ENCODE data around the gene KLF5.
"Not testable (repeated sequence)": the region's sequence is repeated elsewhere in the genome, so short reads cannot be mapped to it uniquely, and the experiment has no call there.

Gene KLF5

GRCh38 chr13:73058736-73059459 lies at the start of gene KLF5:
KLF5 (plus strand) TSS chr13:73059005; CDS start chr13:73059328, 323 bp downstream.
- peak within 1 kb of the TSS; percentile 75 for H3K4me3 Mint-ChIP-seq
- peaks cover 47% of the 10 kb centered on the region for H3K27me3 Mint-ChIP-seq
- peaks cover 3% of the 10 kb centered on the region for H3K36me3 Mint-ChIP-seq (ENCODE audit: low read depth)
- DNase-seq: peak; percentile 97
- H3K27ac Mint-ChIP-seq: peak within 1 kb of the TSS; percentile 82
- H3K4me1 Mint-ChIP-seq (ENCODE audit: low read depth): peaks cover 23% of the 10 kb centered on the region
- H3K9me3 Mint-ChIP-seq: no peaks in the 10 kb centered on the region

GRCh38 chr13:73011751-73012150 lies 47.1 kb upstream of the KLF5 start:
- DNase-seq: no peak
- H3K27ac Mint-ChIP-seq: no peak overlapping the region
- H3K36me3 Mint-ChIP-seq (ENCODE audit: low read depth): peaks cover 58% of the 10 kb centered on the region
- no peaks in the 10 kb centered on the region for H3K27me3 Mint-ChIP-seq
- no peak overlapping the region for H3K4me3 Mint-ChIP-seq
- no peaks in the 10 kb centered on the region for H3K4me1 Mint-ChIP-seq (ENCODE audit: low read depth)
- no peaks in the 10 kb centered on the region for H3K9me3 Mint-ChIP-seq

GRCh38 chr13:73015805-73016204 lies 43.0 kb upstream of the KLF5 start:
- Mint-ChIP-seq H3K9me3 (no peaks in the 10 kb centered on the region), H3K27me3 (no peaks in the 10 kb centered on the region), H3K27ac (no peak overlapping the region), H3K4me3 (no peak overlapping the region), H3K36me3 (ENCODE audit: low read depth) (peaks cover 65% of the 10 kb centered on the region), H3K4me1 (ENCODE audit: low read depth) (no peaks in the 10 kb centered on the region)
- no peak for DNase-seq

GRCh38 chr13:73018336-73018735 lies 40.5 kb upstream of the KLF5 start:
- Mint-ChIP-seq H3K9me3 (no peaks in the 10 kb centered on the region), H3K4me3 (no peak overlapping the region), H3K27me3 (no peaks in the 10 kb centered on the region), H3K36me3 (ENCODE audit: low read depth) (peaks cover 53% of the 10 kb centered on the region), H3K4me1 (ENCODE audit: low read depth) (no peaks in the 10 kb centered on the region), H3K27ac (no peak overlapping the region)
- no peak for DNase-seq

GRCh38 chr13:73025217-73026012 lies 33.4 kb upstream of the KLF5 start:
- Mint-ChIP-seq H3K27ac (no peak overlapping the region), H3K27me3 (no peaks in the 10 kb centered on the region)

GRCh38 chr13:73034901-73035300 lies 23.9 kb upstream of the KLF5 start:
- H3K27ac Mint-ChIP-seq: no peak overlapping the region
- no peak overlapping the region for H3K4me3 Mint-ChIP-seq

More at GRCh38 chr13:73025217-73026012, 33.4 kb upstream of the KLF5 start:
- peaks cover 13% of the 10 kb centered on the region for H3K36me3 Mint-ChIP-seq (ENCODE audit: low read depth)
- no peak for DNase-seq
- H3K4me3 Mint-ChIP-seq: no peak overlapping the region
- peaks cover 7% of the 10 kb centered on the region for H3K4me1 Mint-ChIP-seq (ENCODE audit: low read depth)
- H3K9me3 Mint-ChIP-seq: no peaks in the 10 kb centered on the region

GRCh38 chr13:73035660-73036059 lies 23.1 kb upstream of the KLF5 start:
- no peaks in the 10 kb centered on the region for H3K27me3 Mint-ChIP-seq
- no peak overlapping the region for H3K4me3 Mint-ChIP-seq
- H3K36me3 Mint-ChIP-seq (ENCODE audit: low read depth): no peaks in the 10 kb centered on the region
- H3K4me1 Mint-ChIP-seq (ENCODE audit: low read depth): no peaks in the 10 kb centered on the region
- DNase-seq: no peak
- H3K9me3 Mint-ChIP-seq: no peaks in the 10 kb centered on the region
- H3K27ac Mint-ChIP-seq: no peak overlapping the region

More at GRCh38 chr13:73034901-73035300, 23.9 kb upstream of the KLF5 start:
- Mint-ChIP-seq H3K9me3 (no peaks in the 10 kb centered on the region), H3K27me3 (no peaks in the 10 kb centered on the region), H3K36me3 (ENCODE audit: low read depth) (no peaks in the 10 kb centered on the region), H3K4me1 (ENCODE audit: low read depth) (no peaks in the 10 kb centered on the region)
- no peak for DNase-seq

- no peaks in the 10 kb centered on the region for H3K36me3 Mint-ChIP-seq (ENCODE audit: low read depth)
- no peak for DNase-seq
- no peak overlapping the region for H3K27ac Mint-ChIP-seq
- no peaks in the 10 kb centered on the region for H3K27me3 Mint-ChIP-seq
- H3K9me3 Mint-ChIP-seq: no peaks in the 10 kb centered on the region
- H3K4me1 Mint-ChIP-seq (ENCODE audit: low read depth): no peaks in the 10 kb centered on the region
- H3K4me3 Mint-ChIP-seq: no peak overlapping the region
Observed at GRCh38 chr13:73036566-73036965, 22.2 kb upstream of the KLF5 start.

GRCh38 chr13:73038064-73038463 lies 20.7 kb upstream of the KLF5 start:
- Mint-ChIP-seq H3K4me1 (ENCODE audit: low read depth) (no peaks in the 10 kb centered on the region), H3K36me3 (ENCODE audit: low read depth) (no peaks in the 10 kb centered on the region), H3K9me3 (no peaks in the 10 kb centered on the region), H3K27me3 (no peaks in the 10 kb centered on the region), H3K27ac (no peak overlapping the region), H3K4me3 (no peak overlapping the region)
- DNase-seq: no peak

- no peak for DNase-seq
- Mint-ChIP-seq H3K27me3 (no peaks in the 10 kb centered on the region), H3K4me3 (no peak overlapping the region), H3K27ac (no peak overlapping the region), H3K36me3 (ENCODE audit: low read depth) (no peaks in the 10 kb centered on the region), H3K9me3 (no peaks in the 10 kb centered on the region), H3K4me1 (ENCODE audit: low read depth) (no peaks in the 10 kb centered on the region)
Observed at GRCh38 chr13:73039201-73040108, 19.4 kb upstream of the KLF5 start.

- no peak for DNase-seq
- Mint-ChIP-seq H3K4me3 (no peak overlapping the region), H3K4me1 (ENCODE audit: low read depth) (no peaks in the 10 kb centered on the region), H3K27me3 (no peaks in the 10 kb centered on the region), H3K27ac (no peak overlapping the region), H3K9me3 (no peaks in the 10 kb centered on the region), H3K36me3 (ENCODE audit: low read depth) (no peaks in the 10 kb centered on the region)
Observed at GRCh38 chr13:73040484-73040883, 18.3 kb upstream of the KLF5 start.

- H3K36me3 Mint-ChIP-seq (ENCODE audit: low read depth): no peaks in the 10 kb centered on the region
- no peaks in the 10 kb centered on the region for H3K27me3 Mint-ChIP-seq
- H3K4me1 Mint-ChIP-seq (ENCODE audit: low read depth): no peaks in the 10 kb centered on the region
- no peak for DNase-seq
- H3K27ac Mint-ChIP-seq: no peak overlapping the region
- H3K4me3 Mint-ChIP-seq: no peak overlapping the region
- no peaks in the 10 kb centered on the region for H3K9me3 Mint-ChIP-seq
Observed at GRCh38 chr13:73040968-73041596, 17.7 kb upstream of the KLF5 start.

GRCh38 chr13:73045031-73045430 lies 13.8 kb upstream of the KLF5 start:
- Mint-ChIP-seq H3K36me3 (ENCODE audit: low read depth) (no peaks in the 10 kb centered on the region), H3K9me3 (no peaks in the 10 kb centered on the region), H3K4me1 (ENCODE audit: low read depth) (no peaks in the 10 kb centered on the region), H3K27ac (no peak overlapping the region), H3K4me3 (no peak overlapping the region), H3K27me3 (no peaks in the 10 kb centered on the region)
- DNase-seq: no peak

- H3K4me1 Mint-ChIP-seq (ENCODE audit: low read depth); H3K4me3 Mint-ChIP-seq; DNase-seq; H3K9me3 Mint-ChIP-seq; H3K36me3 Mint-ChIP-seq (ENCODE audit: low read depth); H3K27ac Mint-ChIP-seq; H3K27me3 Mint-ChIP-seq: not testable (repeated sequence)
Observed at GRCh38 chr13:73048615-73049014, 10.2 kb upstream of the KLF5 start.

All from activated T-cell treated with anti-CD3 and anti-CD28 coated beads, Interleukin-2, amount 50 U/mL, for 24 hours (primary cell).